ENCODE measurements around the gene PDE10A.

Gene PDE10A

DNA sequence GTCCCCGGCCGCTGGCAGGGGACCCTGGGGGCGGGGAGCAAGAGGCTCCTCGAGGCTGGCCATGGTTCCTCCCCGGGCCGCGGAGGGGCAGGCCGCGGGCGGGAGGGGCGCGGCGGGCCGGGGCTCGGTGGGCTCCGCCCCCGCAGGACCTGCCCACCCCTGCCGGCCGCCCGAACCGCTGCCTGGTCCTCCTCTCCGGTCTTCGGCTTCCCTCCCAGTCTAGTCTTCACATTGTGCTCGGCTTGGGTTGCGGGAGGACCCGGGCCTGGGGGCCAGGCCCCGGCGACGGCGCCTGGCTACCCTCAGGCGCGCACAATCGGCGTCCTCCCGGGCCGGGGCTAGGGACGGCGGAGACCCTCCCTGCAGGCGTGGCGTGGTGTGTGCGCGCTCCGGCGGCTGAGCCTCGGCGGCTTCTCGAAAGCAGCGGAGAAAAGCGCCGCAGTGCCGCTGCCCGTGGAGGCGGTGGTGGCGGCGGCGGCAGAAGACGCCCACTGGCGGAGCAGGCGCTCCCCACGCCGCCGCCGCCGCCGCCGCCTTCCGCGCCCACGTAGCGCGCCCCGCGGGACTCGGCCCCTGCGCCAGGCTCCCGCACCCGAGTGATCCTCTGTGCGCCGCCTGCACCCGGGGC, at the start of gene PDE10A:
TSS of gene PDE10A (minus strand) at position 493 of the 628 bp plus-strand sequence. CDS start at position 63, 430 bp downstream.
- DNase-seq (ENCODE audit: low spot score): peak; percentile 19

DNA sequence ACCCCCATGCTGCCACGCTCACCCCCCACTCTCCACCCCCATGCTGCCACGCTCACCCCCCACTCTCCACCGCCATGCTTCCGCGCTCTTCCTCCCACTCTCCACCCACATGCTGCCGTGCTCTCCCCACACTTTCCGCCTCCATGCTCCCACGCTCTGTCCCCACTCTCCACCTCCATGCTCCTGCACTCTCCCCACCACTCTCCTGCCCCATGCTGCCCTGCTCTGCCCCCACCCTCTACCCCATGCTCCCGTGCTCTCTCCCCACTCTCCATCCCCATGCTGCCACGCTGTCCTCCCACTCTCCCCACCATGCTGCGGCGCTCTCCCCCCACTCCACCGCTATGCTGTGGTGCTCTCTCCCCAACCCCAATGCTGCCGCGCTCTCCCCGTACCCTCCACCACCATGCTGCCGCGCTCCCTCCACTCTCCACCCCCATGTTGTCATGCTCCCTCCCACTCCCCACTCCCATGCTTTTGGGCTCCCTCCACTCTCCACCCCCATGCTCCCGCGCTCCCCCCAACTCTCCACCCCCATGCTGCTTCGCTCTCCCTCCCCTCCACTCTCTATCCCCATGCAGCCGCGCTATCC, 46.0 kb upstream of the PDE10A start:
- no peak for DNase-seq (ENCODE audit: low spot score)

DNA sequence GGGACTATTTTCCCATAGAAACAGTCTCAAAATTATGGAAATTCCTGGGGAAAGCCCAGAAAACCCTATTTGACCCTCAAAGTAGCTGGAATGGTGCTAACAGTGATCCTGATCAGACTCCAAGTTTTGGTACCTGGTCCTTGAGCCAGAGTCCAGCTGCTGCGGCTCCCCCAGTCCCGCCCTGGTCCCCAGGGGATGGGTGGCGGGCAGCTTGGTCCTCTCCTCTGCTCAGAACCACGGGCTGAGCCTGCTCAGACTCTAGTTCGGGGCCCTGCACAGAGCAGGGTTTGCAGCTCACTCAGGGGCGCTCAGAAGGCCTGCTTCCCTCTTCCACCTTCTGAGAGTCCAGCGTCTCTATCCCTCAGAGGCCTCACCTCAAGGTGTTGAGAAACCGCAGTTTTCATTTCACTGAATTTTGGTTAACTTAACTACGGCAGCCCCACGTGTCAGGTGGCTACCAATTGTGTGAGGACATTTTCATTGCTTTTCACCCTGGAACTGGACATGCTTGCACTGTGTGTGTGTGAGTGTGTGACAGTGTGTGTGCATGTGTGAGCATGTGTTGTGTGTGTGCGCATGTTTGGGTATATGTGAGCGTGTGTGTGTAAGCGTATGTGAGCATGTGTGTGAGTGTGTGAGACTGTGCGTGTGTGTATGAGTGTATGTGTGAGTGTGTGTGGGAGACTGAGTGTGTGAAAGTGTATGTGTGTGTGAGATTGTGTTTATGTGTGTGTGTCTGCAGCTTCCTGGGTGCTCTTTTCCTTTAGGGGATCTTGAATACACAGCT, 44.2 kb upstream of the PDE10A start:
- no peak for DNase-seq (ENCODE audit: low spot score)

DNA sequence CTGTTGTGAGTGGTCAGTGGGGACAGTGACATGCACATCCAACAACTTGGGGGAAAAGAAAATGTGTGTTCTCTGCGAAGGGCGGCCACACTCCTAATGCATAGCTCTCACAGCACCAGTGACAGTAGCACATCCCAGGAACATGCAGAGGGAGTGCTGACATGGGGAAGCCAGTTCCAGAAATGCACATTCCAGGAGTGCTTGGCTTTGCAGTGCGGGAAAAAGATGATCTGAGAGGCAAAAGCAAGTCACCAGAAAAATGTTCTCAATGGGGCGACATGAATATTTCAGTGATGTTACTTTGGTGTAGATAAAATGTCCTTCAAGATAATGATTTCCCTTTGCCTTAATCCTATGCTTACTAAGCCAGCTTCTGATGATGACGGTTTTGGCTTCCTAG, 42.9 kb upstream of the PDE10A start:
- no peak for DNase-seq (ENCODE audit: low spot score)

DNA sequence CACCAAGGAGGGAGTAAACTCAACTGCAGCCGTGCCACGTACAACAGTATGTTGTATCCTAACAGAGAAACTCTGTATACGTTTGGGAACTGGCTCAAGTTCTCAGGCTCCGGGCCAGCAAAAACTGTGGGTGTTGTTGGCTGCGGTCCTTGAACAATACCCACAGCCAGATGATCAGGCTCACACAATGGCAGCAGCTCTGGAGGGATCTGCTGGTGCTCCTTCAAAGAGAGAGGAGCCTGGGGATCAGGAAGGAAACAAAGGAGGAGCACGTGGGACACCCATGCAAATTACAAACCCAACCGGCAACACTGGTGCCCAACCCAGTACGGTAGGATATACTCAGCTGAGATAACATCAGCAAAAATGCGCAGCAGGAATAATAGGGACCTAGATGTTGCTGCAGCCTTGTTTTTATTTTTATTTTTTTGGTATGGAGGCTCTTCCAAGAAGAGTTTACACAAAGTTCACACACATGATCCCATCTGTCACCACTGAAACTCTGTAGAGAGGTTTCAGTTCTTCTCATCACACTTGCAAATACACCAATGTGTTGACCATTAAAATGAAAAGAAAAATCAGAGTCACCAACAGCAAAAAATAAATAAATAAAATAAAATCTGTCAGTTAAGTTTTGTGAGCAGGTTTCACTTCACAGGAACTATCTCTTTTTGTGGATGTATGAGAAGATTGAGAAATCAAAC, 41.2 kb upstream of the PDE10A start:
- no peak for DNase-seq (ENCODE audit: low spot score)

DNA sequence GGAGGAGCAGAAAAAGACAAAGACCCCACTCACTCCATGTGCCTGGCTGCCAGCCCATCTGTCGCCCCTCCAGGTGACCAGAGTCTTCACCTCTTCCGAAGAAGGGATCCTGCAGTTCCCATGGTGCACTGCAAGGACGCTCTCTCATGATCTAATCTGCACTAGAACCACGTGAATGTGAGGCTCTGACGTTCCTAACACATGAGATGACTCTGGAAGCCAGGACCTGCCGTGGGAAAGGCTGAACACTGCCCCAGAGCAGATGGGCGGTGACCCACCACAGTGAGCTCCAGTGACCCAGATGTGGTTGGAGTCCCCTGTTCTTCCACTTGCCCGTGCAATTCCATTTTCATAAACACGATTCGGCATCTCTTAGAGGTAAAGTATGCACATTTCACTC, 39.6 kb upstream of the PDE10A start:
- no peak for DNase-seq (ENCODE audit: low spot score)

DNA sequence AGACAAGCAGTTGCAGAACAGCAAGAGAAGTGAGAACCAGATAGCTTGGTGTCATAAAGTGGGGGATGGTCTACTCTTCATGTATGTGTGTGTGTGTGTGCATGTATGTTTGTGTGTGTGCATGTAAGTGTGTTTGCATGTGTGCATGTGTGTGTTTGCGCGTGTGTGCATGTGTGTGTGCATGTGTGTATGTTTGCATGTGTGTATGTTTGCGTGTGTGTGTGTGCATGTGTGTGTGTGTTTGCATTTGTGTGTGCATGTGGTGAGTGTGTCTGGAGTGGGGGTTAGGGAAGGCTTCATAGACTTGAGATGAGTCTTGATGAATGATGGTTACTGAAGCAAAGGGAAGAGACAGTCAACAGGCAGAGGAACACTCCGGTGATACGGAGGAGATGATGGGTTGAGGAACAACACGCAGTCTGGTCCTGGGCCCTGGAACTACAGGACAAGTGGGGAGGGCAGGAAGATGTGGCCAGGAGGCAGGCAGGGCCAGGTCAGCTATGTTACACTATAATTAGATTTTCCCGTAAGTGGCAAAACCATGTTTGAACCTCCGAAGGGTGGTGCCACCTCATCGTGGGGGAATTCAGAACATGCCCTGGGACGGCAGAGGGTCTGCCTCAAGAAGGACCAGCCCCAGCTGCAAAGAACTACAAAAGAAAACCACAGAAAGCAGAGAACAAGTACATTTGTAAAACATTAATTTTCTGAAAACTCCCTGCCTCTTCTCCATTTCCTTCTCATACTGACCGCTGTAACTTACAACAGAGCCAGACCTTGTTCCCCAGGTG, 38.7 kb upstream of the PDE10A start:
- DNase-seq (ENCODE audit: low spot score): no peak

DNA sequence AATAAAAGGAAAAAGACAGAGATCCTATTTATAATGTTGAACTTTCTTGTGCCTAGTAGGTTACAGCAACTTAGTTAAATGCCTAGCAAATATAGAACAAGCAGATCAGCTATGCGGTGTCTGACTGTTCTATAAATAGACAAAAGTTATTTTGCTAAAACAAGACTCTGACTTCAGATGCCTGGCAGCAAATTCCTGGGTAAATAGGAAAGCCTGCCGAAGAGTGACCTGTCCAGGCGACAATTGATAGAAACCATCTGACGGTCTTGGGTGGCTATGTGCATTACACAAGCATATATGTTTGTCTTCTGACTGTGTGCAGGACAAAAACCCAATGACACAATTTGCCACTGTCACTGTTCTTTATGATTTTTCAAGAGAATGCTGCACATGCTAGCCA, 38.0 kb upstream of the PDE10A start:
- DNase-seq (ENCODE audit: low spot score): no peak

DNA sequence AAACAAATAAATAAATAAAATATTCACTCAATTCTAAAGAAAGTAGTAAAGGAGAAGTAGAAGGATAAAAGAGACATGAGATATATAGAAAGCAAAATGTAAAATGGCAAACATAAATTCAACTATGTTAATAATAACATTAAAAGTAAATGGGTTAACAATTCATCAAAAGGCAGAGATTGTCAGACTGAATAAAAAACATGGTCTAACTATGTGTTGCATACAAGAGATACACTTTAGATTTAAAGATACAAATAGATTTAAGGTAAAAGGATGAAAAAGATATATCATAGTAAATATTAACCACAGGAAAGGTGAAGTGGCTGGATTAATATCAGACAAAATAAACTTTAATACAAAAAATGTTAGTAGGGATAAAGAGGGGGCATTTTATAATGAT, 35.8 kb upstream of the PDE10A start:
- no peak for DNase-seq (ENCODE audit: low spot score)

DNA sequence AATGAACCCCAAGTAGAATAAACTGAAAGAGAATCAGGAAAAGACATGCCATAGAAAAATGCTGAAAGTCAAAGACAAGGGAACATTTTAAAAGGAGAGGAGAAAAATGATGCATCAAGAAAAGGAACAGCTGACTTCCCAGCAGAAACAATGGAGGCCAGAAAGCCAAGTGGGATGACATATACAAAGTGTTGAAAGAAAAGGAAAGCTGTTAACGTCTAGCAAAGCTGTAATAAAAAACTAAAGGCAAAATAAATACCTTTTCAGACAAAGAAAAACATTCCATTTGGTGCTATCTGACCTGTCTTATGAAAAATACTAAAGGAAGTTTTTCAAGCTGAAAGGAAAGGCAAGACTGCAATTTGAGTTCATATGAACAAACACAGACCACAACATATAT, 34.1 kb upstream of the PDE10A start:
- DNase-seq (ENCODE audit: low spot score): no peak

DNA sequence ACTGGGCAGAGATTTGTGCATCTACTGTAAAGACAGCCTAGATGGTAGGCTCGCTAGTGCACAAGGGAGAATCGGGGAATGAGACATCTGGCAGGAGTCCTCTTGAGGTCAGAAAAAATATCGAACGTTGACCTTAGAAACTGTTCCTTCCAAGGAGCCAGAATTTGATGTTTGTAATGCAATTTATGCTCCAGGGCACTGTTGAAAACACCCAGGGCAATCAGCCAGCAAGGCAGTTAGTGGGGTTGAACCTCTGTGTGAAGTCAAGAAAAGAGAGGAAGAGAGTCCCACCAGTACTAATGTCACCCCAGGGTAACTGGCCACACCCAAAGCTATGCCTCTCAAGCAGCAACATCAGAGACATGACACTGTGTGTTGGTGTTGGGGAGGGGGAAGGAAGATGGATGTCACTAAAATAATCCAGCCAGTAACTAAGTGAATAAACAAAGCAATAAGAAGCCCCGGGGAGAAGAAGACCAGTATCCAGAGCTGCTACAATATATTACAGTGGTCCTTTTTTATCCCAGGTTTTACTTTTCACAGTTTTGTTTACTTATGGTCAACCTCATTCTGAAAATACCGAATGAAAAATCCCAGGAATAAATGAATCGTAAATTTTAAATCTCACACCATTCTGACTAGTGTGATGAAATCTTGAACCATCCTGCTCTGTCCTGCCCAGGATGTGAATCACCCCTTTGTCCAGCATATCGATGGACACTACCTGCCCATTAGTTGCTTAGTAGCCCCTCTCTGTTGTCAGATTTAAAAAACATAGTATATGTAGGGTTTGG, 32.9 kb upstream of the PDE10A start:
- DNase-seq (ENCODE audit: low spot score): no peak

DNA sequence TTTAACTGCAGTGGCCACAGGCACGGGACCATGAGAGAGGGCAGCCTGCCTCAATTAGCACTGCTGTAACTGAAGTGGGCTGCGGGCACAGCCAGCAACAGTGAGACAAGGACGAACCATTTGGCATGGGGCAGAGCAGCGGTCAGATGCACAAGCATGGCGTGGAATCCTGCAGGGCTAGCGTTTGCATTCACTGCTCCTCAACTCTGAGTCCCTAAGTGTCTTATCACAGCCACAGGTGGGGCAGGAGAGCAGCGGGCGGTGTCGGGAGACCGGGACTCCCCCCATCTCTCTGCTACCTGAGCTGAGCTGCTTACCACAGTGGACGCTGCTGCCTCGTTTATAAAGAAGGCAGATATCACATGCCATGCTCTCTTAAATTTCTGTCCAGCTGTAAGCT, 31.3 kb upstream of the PDE10A start:
- DNase-seq (ENCODE audit: low spot score): no peak

DNA sequence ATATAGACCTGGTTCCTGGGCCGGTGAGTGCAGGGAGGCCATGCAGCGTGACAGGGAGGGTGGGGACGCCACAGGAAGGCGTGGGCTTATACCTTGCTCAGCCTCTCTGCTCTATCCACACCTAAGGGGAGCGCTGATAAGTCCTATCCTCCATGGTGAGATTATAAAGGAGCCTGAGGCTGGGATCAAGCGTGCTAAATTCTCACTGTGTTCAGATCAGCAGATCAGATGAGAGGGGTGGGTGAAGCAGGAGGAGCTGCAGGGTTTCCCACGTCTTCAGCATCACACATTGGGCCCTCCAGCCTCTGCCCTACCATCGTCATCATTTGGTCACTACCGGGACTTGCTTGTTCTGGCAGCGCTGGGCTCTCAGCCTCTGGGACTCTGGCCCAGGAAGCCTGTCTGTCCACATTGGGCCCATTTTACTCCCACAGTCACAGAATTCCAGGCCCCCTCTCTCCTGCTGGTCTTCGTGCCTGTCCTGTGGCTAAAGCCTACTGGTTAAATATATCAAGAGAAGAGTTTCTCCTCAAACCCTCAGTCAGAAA, 29.1 kb upstream of the PDE10A start:
- DNase-seq (ENCODE audit: low spot score): no peak

DNA sequence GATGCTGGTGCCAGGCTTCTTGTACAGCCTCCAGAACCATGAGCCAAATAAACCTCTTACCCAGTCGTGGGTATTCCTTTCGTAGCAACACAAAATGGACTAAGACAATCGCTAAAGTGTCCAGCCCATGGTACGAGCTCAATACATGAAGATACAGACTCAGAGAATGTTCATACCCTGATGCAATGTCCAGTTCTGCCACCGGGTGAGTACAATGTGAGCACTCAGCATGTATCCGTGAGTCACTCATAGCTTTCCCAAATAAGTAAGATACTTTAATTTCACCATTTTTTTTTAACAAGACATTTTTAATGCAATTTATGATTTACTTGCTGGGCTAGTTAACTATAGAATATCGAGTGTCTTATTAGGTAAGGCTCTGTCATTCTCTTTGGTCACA, 26.7 kb upstream of the PDE10A start:
- no peak for DNase-seq (ENCODE audit: low spot score)

DNA sequence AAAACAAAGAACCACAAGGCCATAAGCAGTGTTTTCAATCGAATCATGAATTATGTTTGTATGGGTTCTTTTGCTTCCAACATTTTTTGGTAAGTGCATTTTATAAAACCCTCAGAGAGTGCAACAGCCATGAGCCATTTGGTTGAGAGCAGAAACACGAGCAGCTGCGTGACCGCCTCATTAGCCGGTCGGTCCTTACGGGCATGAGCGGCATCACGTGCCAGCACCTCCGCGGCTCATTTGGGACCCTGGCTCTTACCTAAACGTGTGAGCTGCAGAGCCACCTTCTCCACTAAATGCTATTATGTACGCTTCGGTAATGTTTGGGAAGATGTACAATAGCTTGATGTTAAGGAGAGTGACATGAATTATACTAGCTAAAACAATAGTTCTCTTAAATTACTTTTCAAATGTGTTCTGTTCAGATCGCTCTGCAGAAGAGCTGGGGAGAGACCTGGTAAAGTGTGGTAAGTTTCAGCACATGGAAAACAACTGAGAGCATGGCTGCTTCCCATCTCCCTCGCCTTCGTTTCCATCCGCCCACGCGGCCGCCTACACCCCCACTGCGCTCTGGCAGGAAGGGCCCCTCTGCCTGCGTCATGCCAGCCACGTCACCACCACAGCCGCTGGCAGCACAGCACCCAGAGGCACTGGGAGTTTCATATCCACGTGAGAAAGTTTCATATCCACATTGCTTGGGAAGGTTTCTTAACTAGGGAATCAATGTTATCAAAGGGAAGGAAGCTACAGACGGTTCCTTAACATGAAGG, 23.7 kb upstream of the PDE10A start:
- no peak for DNase-seq (ENCODE audit: low spot score)

DNA sequence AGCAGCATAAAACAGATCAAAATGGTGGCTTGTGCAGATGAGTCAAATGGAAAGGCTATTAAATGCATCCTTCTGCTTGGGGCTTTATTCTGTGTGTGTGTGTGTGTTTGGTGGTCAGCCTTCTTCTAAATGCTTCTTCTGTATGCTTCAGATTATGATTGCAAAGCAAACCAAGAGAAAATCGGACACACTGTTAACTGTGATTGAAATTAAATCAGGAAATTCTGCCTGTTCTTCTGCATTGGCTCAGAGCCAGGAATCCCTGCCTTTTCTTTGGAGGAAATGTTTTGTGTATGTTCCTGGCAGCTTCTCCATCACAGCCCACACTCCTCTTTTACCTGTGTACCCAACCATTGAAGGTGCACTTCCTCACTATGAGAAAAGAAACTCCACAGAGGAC, 22.3 kb upstream of the PDE10A start:
- DNase-seq (ENCODE audit: low spot score): no peak

DNA sequence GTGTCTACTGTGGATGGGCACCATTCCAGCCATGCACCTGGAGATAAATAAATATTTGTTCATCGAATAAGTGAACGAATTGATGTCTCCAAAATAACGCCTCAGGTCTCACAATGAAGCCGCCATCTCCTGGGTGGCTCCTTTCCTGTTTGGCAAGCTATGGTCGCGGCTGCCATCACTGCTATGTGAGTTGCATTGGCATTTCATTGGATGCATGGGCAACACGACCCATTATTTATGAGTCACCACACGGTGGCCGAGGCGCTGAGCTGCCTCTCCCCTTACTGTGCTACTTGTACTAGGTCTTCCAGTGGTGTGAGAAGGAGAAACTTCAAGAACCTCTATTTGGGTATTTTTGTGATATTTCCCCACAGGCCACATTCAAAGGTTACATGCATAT, 21.3 kb upstream of the PDE10A start:
- no peak for DNase-seq (ENCODE audit: low spot score)

DNA sequence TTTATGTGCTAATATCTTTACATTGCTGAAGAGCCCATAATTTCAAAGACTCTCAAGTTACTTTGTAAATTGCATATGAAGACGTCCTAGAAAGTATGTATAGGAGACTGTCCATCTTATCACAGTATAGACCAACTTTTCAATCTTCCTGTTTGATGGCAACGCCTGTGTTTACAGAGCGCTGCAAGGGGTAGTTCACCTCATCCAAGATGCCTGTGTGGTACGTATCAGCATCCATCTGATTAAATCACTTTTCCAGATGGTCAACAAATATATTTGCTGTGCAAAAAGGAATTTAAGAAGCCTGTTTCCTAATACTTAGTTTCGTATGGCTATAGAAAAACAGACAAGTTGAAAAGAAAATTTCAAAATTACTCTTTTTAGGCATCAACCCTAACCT, 17.9 kb upstream of the PDE10A start:
- no peak for DNase-seq (ENCODE audit: low spot score)

DNA sequence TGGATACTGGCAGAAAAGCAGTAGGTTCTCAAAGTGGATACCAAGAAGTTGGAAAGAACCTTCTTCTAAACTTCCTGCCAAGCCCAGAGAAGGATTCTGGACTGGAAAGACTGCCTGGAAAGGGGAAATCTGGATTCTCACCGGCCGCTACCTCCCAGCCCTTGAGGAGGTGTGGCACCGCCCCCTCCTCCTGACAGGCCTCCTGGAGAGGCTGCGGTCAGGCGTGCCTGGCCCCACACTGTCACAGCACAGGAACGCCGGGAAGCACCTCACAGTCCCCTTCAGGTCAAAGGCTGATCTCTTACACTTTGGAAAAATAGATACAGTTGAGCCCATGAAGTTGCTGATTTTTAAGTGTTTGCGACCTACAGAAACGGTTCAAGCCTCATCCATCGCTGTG, 16.3 kb upstream of the PDE10A start:
- DNase-seq (ENCODE audit: low spot score): no peak

DNA sequence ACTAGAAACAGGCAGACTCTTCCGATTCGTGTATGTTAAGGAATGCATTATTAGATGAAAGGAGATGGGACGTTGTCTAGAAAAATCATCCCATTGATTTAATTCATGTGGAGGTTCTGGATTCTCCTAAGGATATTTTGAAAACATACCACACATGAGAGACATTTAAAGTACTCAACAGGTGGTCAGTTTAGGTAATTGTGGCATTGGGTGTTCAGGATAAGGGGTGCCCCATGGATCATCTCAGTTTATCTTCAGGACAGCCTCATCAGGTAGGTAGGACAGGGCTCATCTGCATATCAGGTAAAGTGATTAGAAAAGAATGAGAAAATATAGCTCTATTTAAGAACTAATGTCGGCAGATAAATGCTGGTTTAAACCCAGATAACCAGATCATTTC, 15.9 kb upstream of the PDE10A start:
- DNase-seq (ENCODE audit: low spot score): no peak

All from AG08395 (cell line).